HEK293 (cell line): Measurements from ENCODE around the gene CAMSAP3.

ENCODE experiments used
- CTCF ChIA-PET: fragments of 350-600 bp; formaldehyde crosslinking; extraction: SDS; loops from one replicate; lab custom pipeline; 2021; ENCODE audit warnings: antibody characterized with exemption; lab: Yijun Ruan, JAX
- POLR2A ChIA-PET: fragments of 300-600 bp; formaldehyde crosslinking; extraction: SDS; loops from one replicate; lab custom pipeline; 2020; ENCODE audit warnings: antibody characterized with exemption, inconsistent platforms; lab: Yijun Ruan, JAX
- H3K27ac ChIP-seq: fragments of 200-500 bp; sonication (Bioruptor generic); 2 replicates; pipeline ENCODE4 v1.5.1; 2014; ENCODE audit warnings: low read depth, low read length, control low read depth, inconsistent platforms; ENCODE audit errors: extremely low read depth
- H3K36me3 ChIP-seq, 2 experiments: fragments of 200-500 bp in 1 of 2; sonication (Bioruptor generic) in 1 of 2; 1 replicate in 1 of 2; 2 replicates in 1 of 2; pipeline ENCODE4 v1.5.1; 2014 to 2017; ENCODE audit warnings: inconsistent platforms in 2 of 2, low read length in 2 of 2; ENCODE audit not compliant: control insufficient read depth in 2 of 2, insufficient read depth in 1 of 2
- H3K4me1 ChIP-seq: fragments of 200-500 bp; sonication (Bioruptor generic); 2 replicates; pipeline ENCODE4 v1.5.1; 2014; ENCODE audit warnings: mild to moderate bottlenecking, low read length, inconsistent platforms; ENCODE audit not compliant: control insufficient read depth, insufficient read depth
- H3K4me3 ChIP-seq: 2 replicates; pipeline ENCODE4 v1.5.1; 2011; ENCODE audit warnings: low read depth, mild to moderate bottlenecking, control low read depth, low read length, moderate library complexity
- H3K9me3 ChIP-seq: fragments of 200-500 bp; sonication (Bioruptor generic); 2 replicates; pipeline ENCODE4 v1.5.1; 2014; ENCODE audit warnings: low read depth, low read length, inconsistent platforms; ENCODE audit not compliant: control insufficient read depth, insufficient read depth
- KLF17 ChIP-seq: fragments of 450-650 bp; formaldehyde crosslinking; IDR thresholded peaks from 2 replicates; pipeline ENCODE4 v1.5.1; 2016; ENCODE audit warnings: missing biosample characterization, missing genetic modification characterization
- KLF8 ChIP-seq: fragments of 450-650 bp; formaldehyde crosslinking; IDR thresholded peaks from 2 replicates; pipeline ENCODE4 v1.5.1; 2016; ENCODE audit warnings: missing biosample characterization, missing genetic modification characterization
- KLF9 ChIP-seq: fragments of 450-650 bp; formaldehyde crosslinking; IDR thresholded peaks from 2 replicates; pipeline ENCODE4 v1.5.1; 2016; ENCODE audit warnings: missing biosample characterization, missing genetic modification characterization, low read depth
- SCRT1 ChIP-seq: fragments of 450-650 bp; formaldehyde crosslinking; IDR thresholded peaks from 2 replicates; pipeline ENCODE4 v1.5.1; 2016; ENCODE audit warnings: missing biosample characterization, missing genetic modification characterization, borderline replicate concordance
- SP2 ChIP-seq: fragments of 450-650 bp; formaldehyde crosslinking; IDR thresholded peaks from 2 replicates; pipeline ENCODE4 v1.5.1; 2016; ENCODE audit warnings: missing biosample characterization, missing genetic modification characterization
- SP3 ChIP-seq: fragments of 450-650 bp; formaldehyde crosslinking; IDR thresholded peaks from 2 replicates; pipeline ENCODE4 v1.5.1; 2016; ENCODE audit warnings: missing biosample characterization, missing genetic modification characterization
- ZBTB11 ChIP-seq: fragments of 450-650 bp; formaldehyde crosslinking; conservative IDR thresholded peaks from 2 replicates; pipeline ENCODE4 v1.5.1; 2016; ENCODE audit warnings: low read depth, missing biosample characterization, missing genetic modification characterization
- ZBTB17 ChIP-seq: fragments of 450-650 bp; formaldehyde crosslinking; IDR thresholded peaks from 2 replicates; pipeline ENCODE4 v1.5.1; 2016; ENCODE audit warnings: missing biosample characterization, missing genetic modification characterization
- ZBTB8A ChIP-seq: fragments of 450-650 bp; formaldehyde crosslinking; IDR thresholded peaks from 2 replicates; pipeline ENCODE4 v1.5.1; 2016; ENCODE audit warnings: missing biosample characterization, missing genetic modification characterization
- ZIC2 ChIP-seq: fragments of 450-650 bp; formaldehyde crosslinking; IDR thresholded peaks from 2 replicates; pipeline ENCODE4 v1.5.1; 2016; ENCODE audit warnings: missing biosample characterization, missing genetic modification characterization
- ZNF184 ChIP-seq: fragments of 450-650 bp; IDR thresholded peaks from 2 replicates; pipeline ENCODE4 v1.5.1; 2018; ENCODE audit warnings: missing biosample characterization, mild to moderate bottlenecking, missing genetic modification characterization
- ZNF280C ChIP-seq: fragments of 450-650 bp; formaldehyde crosslinking; IDR thresholded peaks from 2 replicates; pipeline ENCODE4 v1.5.1; 2016; ENCODE audit warnings: missing biosample characterization, missing genetic modification characterization
- ZNF341 ChIP-seq: fragments of 450-650 bp; formaldehyde crosslinking; IDR thresholded peaks from 2 replicates; pipeline ENCODE4; 2016; ENCODE audit warnings: low read depth, missing biosample characterization, missing genetic modification characterization
- ZNF366 ChIP-seq: fragments of 450-650 bp; formaldehyde crosslinking; conservative IDR thresholded peaks from 2 replicates; pipeline ENCODE4 v1.5.1; 2016; ENCODE audit warnings: missing biosample characterization, missing genetic modification characterization
- ZNF449 ChIP-seq: fragments of 450-650 bp; formaldehyde crosslinking; IDR thresholded peaks from 2 replicates; pipeline ENCODE4 v1.5.1; 2017; ENCODE audit warnings: missing biosample characterization, mild to moderate bottlenecking, missing genetic modification characterization, moderate library complexity
- ZNF561 ChIP-seq: fragments of 450-650 bp; IDR thresholded peaks from 2 replicates; pipeline ENCODE4 v1.5.1; 2018; ENCODE audit warnings: missing biosample characterization, missing genetic modification characterization, borderline replicate concordance
- ZNF639 ChIP-seq: fragments of 450-650 bp; formaldehyde crosslinking; IDR thresholded peaks from 2 replicates; pipeline ENCODE4 v1.5.1; 2016; ENCODE audit warnings: missing biosample characterization, missing genetic modification characterization
- ZNF707 ChIP-seq: fragments of 450-650 bp; formaldehyde crosslinking; IDR thresholded peaks from 2 replicates; pipeline ENCODE4 v1.5.1; 2016; ENCODE audit warnings: missing biosample characterization, missing genetic modification characterization
- ZNF768 ChIP-seq: fragments of 450-650 bp; formaldehyde crosslinking; IDR thresholded peaks from 2 replicates; pipeline ENCODE4 v1.5.1; 2018; ENCODE audit warnings: missing biosample characterization, mild to moderate bottlenecking, missing genetic modification characterization

Gene CAMSAP3

GRCh38 chr19:7605490-7606222, 10.0 kb downstream of the CAMSAP3 start:
- H3K9me3 ChIP-seq = no peaks in the 10 kb centered on the region
- TF ChIP-seq ZNF341 (tag by site-specific recombination) (peak; percentile 77), ZNF707 (tag by site-specific recombination) (no peak), SP3 (tag by site-specific recombination) (peak; percentile 85), SCRT1 (tag by site-specific recombination) (no peak), SP2 (tag by site-specific recombination) (peak; percentile 70), ZIC2 (tag by site-specific recombination) (no peak), ZNF184 (tag by site-specific recombination) (no peak), ZNF366 (tag by site-specific recombination) (0 out of 2 replicates have a peak, but pooled peaks have one; percentile 29), KLF8 (tag by site-specific recombination) (0 out of 2 replicates have a peak, but pooled peaks have one; percentile 18), ZBTB17 (tag by site-specific recombination) (peak; percentile 56), ZBTB8A (no peak), ZNF639 (no peak)
- CTCF ChIA-PET = interaction anchor here (1.2 to 1.3 kb wide), 3 partner anchors 9 to 75 kb away, joined by 5 to 9 read pairs (median 6); partner anchors contain the start of gene TRAPPC5
- H3K36me3 ChIP-seq = peaks cover 8 to 27% of the 10 kb centered on the region in 2 experiments; a peak in 2 of 3 replicates
- H3K4me1 ChIP-seq = no peaks in the 10 kb centered on the region; the same call in 1 of the 2 replicates
- POLR2A ChIA-PET = interaction anchor here (0.5 to 1.4 kb wide), 8 partner anchors 10 to 536 kb away, joined by 3 to 9 read pairs (median 4); partner anchors contain the start of genes CAMSAP3, PET100, XAB2 and ZNF557
- H3K27ac ChIP-seq = no peak overlapping the region
- H3K4me3 ChIP-seq = no peak overlapping the region

GRCh38 chr19:7606289-7606688, 10.6 kb downstream of the CAMSAP3 start:
- Histone ChIP-seq H3K36me3 (peaks cover 8 to 33% of the 10 kb centered on the region in 2 experiments; a peak in 2 of 3 replicates), H3K4me1 (no peaks in the 10 kb centered on the region; the same call in 1 of the 2 replicates), H3K9me3 (no peaks in the 10 kb centered on the region), H3K4me3 (no peak overlapping the region), H3K27ac (no peak overlapping the region)
- TF ChIP-seq ZNF561 (tag by site-specific recombination) (no peak), KLF9 (tag by site-specific recombination) (no peak), ZNF707 (tag by site-specific recombination) (no peak)
- CTCF ChIA-PET = interaction anchor here (1.2 to 1.3 kb wide), 3 partner anchors 10 to 74 kb away, joined by 5 to 9 read pairs (median 6); partner anchors contain the start of gene TRAPPC5
- POLR2A ChIA-PET = interaction anchor here (1.0 to 1.4 kb wide), 3 partner anchors 11 to 23 kb away, joined by 4 to 9 read pairs (median 7); partner anchors contain the start of genes CAMSAP3, PET100 and XAB2

GRCh38 chr19:7607212-7607873, 11.7 kb downstream of the CAMSAP3 start:
- ChIA-PET CTCF (interaction anchor here (1.1 kb wide), 1 partner anchor 73 kb away, joined by 6 read pairs; the partner anchor contains the start of gene TRAPPC5), POLR2A (no interaction called here)
- TF ChIP-seq ZNF768 (0 out of 2 replicates have a peak, but pooled peaks have one; percentile 70), ZNF449 (tag by site-specific recombination) (no peak), ZBTB11 (tag by site-specific recombination) (no peak), ZNF280C (tag by site-specific recombination) (no peak), KLF17 (tag by site-specific recombination) (no peak)
- H3K4me3 ChIP-seq = no peak overlapping the region
- no peaks in the 10 kb centered on the region for H3K4me1 ChIP-seq
- H3K36me3 ChIP-seq = peaks cover 8 to 41% of the 10 kb centered on the region in 2 experiments; a peak in 2 of 3 replicates
- no peak overlapping the region for H3K27ac ChIP-seq
- H3K9me3 ChIP-seq = no peaks in the 10 kb centered on the region
